Measurements from ENCODE around the gene VMP1. TPM values are rescaled to one million over a fixed set of nuclear protein-coding genes. Genes with fewer than 3 reads are reported as not detected.

The VMP1 gene
- polyA plus RNA-seq, 2 of the 4 experiments (the other 2 are of a cell fraction): 395 to 726 TPM

- CTCF ChIA-PET: interaction anchor here (0.9 to 1.3 kb wide), 3 partner anchors 24 to 231 kb away, joined by 3 to 4 read pairs (median 4); partner anchors contain the start of genes PTRH2 and VMP1
Measured at GRCh38 chr17:59683283-59683682, 24.2 kb upstream of the VMP1 start.

DNA sequence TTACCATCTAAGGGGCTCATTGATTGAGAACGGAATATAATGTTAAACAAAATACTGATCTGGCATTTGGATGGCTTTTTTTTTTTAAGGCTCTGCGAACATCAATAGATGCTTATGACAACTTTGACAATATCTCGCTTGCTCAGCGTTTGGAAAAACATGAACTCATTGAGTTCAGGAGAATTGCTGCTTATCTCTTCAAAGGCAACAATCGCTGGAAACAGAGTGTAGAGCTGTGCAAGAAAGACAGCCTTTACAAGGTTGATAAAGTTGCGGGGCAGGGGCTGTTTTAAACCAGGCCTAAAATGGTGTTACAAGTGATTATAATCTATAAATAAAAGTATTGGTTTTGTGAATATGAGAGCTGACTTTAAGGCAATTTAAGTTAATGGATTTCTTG lies 22.5 kb upstream of the VMP1 start:
- no peak overlapping the region for H3K27ac ChIP-seq
- no peaks in the 10 kb centered on the region for H3K9me3 ChIP-seq
- POLR2A ChIA-PET: interaction anchor here (2.9 kb wide), 1 partner anchor 22 kb away, joined by 11 read pairs; the partner anchor contains the start of genes PTRH2 and VMP1
- H3K4me3 ChIP-seq: no peak overlapping the region
- DNase-seq (ENCODE audit: low read depth in 1 of 2, low spot score in 1 of 2) (no peak), FAIRE-seq (no peak), ATAC-seq (no peak)
- 94% methylated on average over 6 of the region's 6 CpGs for WGBS (ENCODE audit: missing lambda C conversion rate)
- CTCF ChIA-PET: interaction anchor here (1.3 to 1.5 kb wide), 3 partner anchors 14 to 28 kb away, joined by 3 to 5 read pairs (median 4); no protein-coding TSS in a partner anchor
- TF ChIP-seq NFE2L2 (conservative IDR thresholded peaks at IDR 0.05; ENCODE audit: low read length) (no peak), MAFK (IDR thresholded peaks at IDR 0.05; ENCODE audit: partially characterized antibody) (peak; percentile 16)
- H3K4me1 ChIP-seq: no peaks in the 10 kb centered on the region
- no peak overlapping the region for H3K4me2 ChIP-seq

More at GRCh38 chr17:59683283-59683682, 24.2 kb upstream of the VMP1 start:
- no peak overlapping the region for H3K4me3 ChIP-seq
- DNase-seq (ENCODE audit: low read depth in 1 of 2, low spot score in 1 of 2): no peak
- ATAC-seq: no peak; a peak in 1 of 6 replicates
- H3K4me2 ChIP-seq: no peak overlapping the region
- no peaks in the 10 kb centered on the region for H3K4me1 ChIP-seq
- H3K9me3 ChIP-seq: no peaks in the 10 kb centered on the region
- no peak for FAIRE-seq
- TF ChIP-seq PHF8 (IDR thresholded peaks at IDR 0.05; ENCODE audit: borderline replicate concordance, low read depth) (no peak), HOXA7 (CRISPR knock-in tag; IDR thresholded peaks at IDR 0.05) (0 out of 2 replicates have a peak, but pooled peaks have one; percentile 41)
- POLR2A ChIA-PET: interaction anchor here (1.6 kb wide), 1 partner anchor 24 kb away, joined by 5 read pairs; the partner anchor contains the start of genes PTRH2 and VMP1
- H3K27ac ChIP-seq: no peak overlapping the region

DNA sequence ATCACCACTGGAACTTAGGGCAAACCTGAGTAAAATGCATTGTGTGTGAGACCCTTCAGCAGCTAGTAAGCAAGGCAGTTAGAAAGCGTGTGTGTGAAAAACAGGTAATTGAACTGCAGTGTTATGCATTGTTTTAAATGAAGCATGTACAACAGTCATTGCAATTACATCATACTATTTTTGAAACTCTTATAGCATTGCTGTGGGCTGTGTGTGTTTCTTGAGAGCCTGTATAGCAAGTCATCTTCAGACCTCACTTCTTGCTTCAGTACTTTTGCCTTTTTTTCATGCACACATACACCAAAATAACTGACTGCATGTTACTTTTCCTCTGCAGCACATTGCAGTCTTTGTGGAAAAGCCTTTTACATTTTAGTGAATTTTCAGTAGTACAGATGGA lies 19.4 kb upstream of the VMP1 start:
- no peak overlapping the region for H3K4me3 ChIP-seq
- H3K4me2 ChIP-seq: no peak overlapping the region
- CTCF ChIA-PET: interaction anchor here (0.6 to 1.6 kb wide), 3 partner anchors 9 to 715 kb away, joined by 3 read pairs; no protein-coding TSS in a partner anchor
- POLR2A ChIA-PET: no interaction called here
- H3K4me1 ChIP-seq: no peaks in the 10 kb centered on the region
- no peak for DNase-seq (ENCODE audit: low read depth in 1 of 2, low spot score in 1 of 2)
- no peak for TF ChIP-seq HDAC2 (IDR thresholded peaks at IDR 0.05)
- no peak for TF ChIP-seq RFX5 (IDR thresholded peaks at IDR 0.05)
- TF ChIP-seq NPAS2 (CRISPR knock-in tag; IDR thresholded peaks at IDR 0.05; ENCODE audit: borderline replicate concordance): no peak
- TF ChIP-seq CBX8 (IDR thresholded peaks at IDR 0.05): no peak
- H3K9me3 ChIP-seq: no peaks in the 10 kb centered on the region
- H3K27ac ChIP-seq: 0 out of 6 replicates have a peak overlapping the region, but pooled peaks of 1 of the 2 experiments have one; percentile 11
- 90% methylated on average over 1 of the region's 1 CpG for WGBS (ENCODE audit: missing lambda C conversion rate)
- ATAC-seq: peak in 1 of 2 experiments; percentile 18; a peak in 3 of 6 replicates
- no peak for FAIRE-seq

DNA sequence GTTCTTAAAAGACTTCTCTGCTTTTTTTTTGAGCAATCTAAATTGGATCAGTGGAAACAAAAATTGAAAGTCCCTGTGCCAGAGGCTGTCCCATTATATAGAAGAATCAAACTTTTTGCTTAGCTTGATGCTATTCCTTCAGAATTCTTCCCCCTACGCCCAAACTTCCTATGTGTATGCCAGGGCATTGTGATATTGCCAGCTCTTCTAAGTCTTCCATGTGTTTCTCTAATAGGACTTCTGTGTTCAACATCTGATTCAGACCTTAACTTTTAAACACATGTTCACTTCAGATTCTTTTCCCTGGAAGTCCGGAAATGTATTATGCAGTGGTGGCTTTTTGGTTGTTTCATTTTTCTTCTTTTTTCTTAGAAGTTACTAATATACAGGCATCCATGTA lies 19.0 kb upstream of the VMP1 start:
- H3K4me3 ChIP-seq: no peak overlapping the region
- no peaks in the 10 kb centered on the region for H3K9me3 ChIP-seq
- no peak overlapping the region for H3K27ac ChIP-seq
- no peak for DNase-seq (ENCODE audit: low read depth in 1 of 2, low spot score in 1 of 2)
- CTCF ChIA-PET: interaction anchor here (1.1 to 1.6 kb wide), 2 partner anchors 10 to 46 kb away, joined by 3 read pairs; no protein-coding TSS in a partner anchor
- POLR2A ChIA-PET: no interaction called here
- H3K4me1 ChIP-seq: no peaks in the 10 kb centered on the region
- H3K4me2 ChIP-seq: no peak overlapping the region
- TF ChIP-seq ESRRA (IDR thresholded peaks at IDR 0.05; ENCODE audit: borderline replicate concordance, low read length) (no peak), NFE2L2 (conservative IDR thresholded peaks at IDR 0.05; ENCODE audit: low read length) (no peak), FOSB (CRISPR knock-in tag; IDR thresholded peaks at IDR 0.05) (no peak), FOSL2 (IDR thresholded peaks at IDR 0.05) (no peak), FOSL2 (CRISPR knock-in tag; IDR thresholded peaks at IDR 0.05) (no peak), HOXB5 (CRISPR knock-in tag; IDR thresholded peaks at IDR 0.05) (no peak), REST (IDR thresholded peaks at IDR 0.05) (no peak), NPAS2 (CRISPR knock-in tag; IDR thresholded peaks at IDR 0.05; ENCODE audit: borderline replicate concordance) (no peak), MAZ (IDR thresholded peaks at IDR 0.05; ENCODE audit: borderline replicate concordance, low read depth, low read length) (no peak), HOXB13 (CRISPR knock-in tag; IDR thresholded peaks at IDR 0.05; ENCODE audit: low read depth) (no peak), RCOR1 (IDR thresholded peaks at IDR 0.05; ENCODE audit: low read depth, low read length) (no peak), NR3C1 (IDR thresholded peaks at IDR 0.05) (no peak), PHF8 (IDR thresholded peaks at IDR 0.05; ENCODE audit: borderline replicate concordance, low read depth) (no peak), HOXA7 (CRISPR knock-in tag; IDR thresholded peaks at IDR 0.05) (no peak), CTCF (IDR thresholded peaks at IDR 0.05) (no peak), CBX8 (IDR thresholded peaks at IDR 0.05) (no peak), RAD21 (conservative IDR thresholded peaks at IDR 0.05 in 1 of 2, IDR thresholded peaks at IDR 0.05 in 1 of 2) (no peak), HEYL (CRISPR knock-in tag; IDR thresholded peaks at IDR 0.05) (no peak), HES2 (IDR thresholded peaks at IDR 0.05) (no peak), USF2 (IDR thresholded peaks at IDR 0.05) (no peak)
- TF ChIP-seq, protein P1, sequence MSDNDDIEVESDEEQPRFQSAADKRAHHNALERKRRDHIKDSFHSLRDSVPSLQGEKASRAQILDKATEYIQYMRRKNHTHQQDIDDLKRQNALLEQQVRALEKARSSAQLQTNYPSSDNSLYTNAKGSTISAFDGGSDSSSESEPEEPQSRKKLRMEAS (IDR thresholded peaks at IDR 0.05): no peak
- FAIRE-seq: peak; percentile 28
- 91% methylated on average over 2 of the region's 2 CpGs for WGBS (ENCODE audit: missing lambda C conversion rate)
- ATAC-seq: no peak
